HCT116 (cell line): Measurements from ENCODE around the gene TMEM239. TPM values are rescaled to one million over a fixed set of nuclear protein-coding genes. Genes with fewer than 3 reads are reported as not detected.

Experiments
- ATAC-seq: fragments of 200-7000 bp; cut with Tn5 transposase; 2 replicates; pipeline ENCODE4 v1.9.1; 2020; ENCODE audit warnings: mild to moderate bottlenecking, moderate library complexity
- BruUV-seq: library from RNA; stranded (reverse); fragments of 400-500 nt; replicated peaks from 2 replicates; lab custom pipeline; 2021; lab: Mats Ljungman, UMichigan
- CTCF ChIA-PET: fragments of 300-600 bp; sonication (Branson Sonifier 250); formaldehyde crosslinking; loops from one replicate; lab custom pipeline; 2021; ENCODE audit warnings: antibody characterized with exemption; lab: Charles Lee
- POLR2A ChIA-PET: fragments of 300-600, 350-600 bp; sonication (Branson Sonifier 250); formaldehyde crosslinking; loops from one replicate; lab custom pipeline; 2021; ENCODE audit warnings: antibody characterized with exemption; lab: Charles Lee
- RAD21 ChIA-PET, 2 experiments: fragments of 300-600 bp; sonication (Branson Sonifier 250); formaldehyde crosslinking; loops; one replicate each; lab custom pipeline; 2023; ENCODE audit warnings: low total read pairs in 2 of 2; ENCODE audit not compliant: uncharacterized antibody in 2 of 2, unreplicated experiment in 2 of 2, low non-redundant PET in 1 of 2; lab: Charles Lee
- DNase-seq: peaks from one replicate; pipeline ENCODE4 v3.0.0-alpha.2; 2010; ENCODE audit warnings: low read depth, low spot score
- H2AFZ ChIP-seq: fragments of 200-600 bp; shearing (Covaris generic), sonication (generic); 2 replicates; pipeline ENCODE4 v1.6.1; 2017; ENCODE audit warnings: low read depth, mixed run types, mixed read lengths, antibody characterized with exemption, low read length; ENCODE audit not compliant: poor library complexity, severe bottlenecking
- H3K27ac ChIP-seq: 2 replicates; pipeline ENCODE4 v1.5.1; 2012; ENCODE audit warnings: low read depth, low read length
- H3K27me3 ChIP-seq: fragments of 200-600 bp; sonication (generic); 2 replicates; pipeline ENCODE4 v1.6.1; 2016; ENCODE audit warnings: mixed run types, low read length, mixed read lengths; ENCODE audit not compliant: insufficient read depth
- H3K36me3 ChIP-seq, 2 experiments: fragments of 200-500 bp in 1 of 2; fragments of 200-600 bp in 1 of 2; sonication (Bioruptor generic) in 1 of 2; sonication (generic) in 1 of 2; 2 replicates each; pipeline versions ENCODE4 v1.5.1 to v1.6.1; 2014 to 2016; ENCODE audit warnings: low read length in 2 of 2, inconsistent platforms in 1 of 2, mixed read lengths in 1 of 2, mixed run types in 1 of 2; ENCODE audit not compliant: insufficient read depth in 2 of 2, control insufficient read depth in 1 of 2
- H3K4me1 ChIP-seq, 2 experiments: fragments of 200-600 bp in 1 of 2; sonication (generic) in 1 of 2; 2 replicates each; pipeline versions ENCODE4 v1.5.1 to v1.6.1; 2012 to 2017; ENCODE audit warnings: low read length in 2 of 2, inconsistent platforms in 1 of 2, mild to moderate bottlenecking in 1 of 2, mixed read lengths in 1 of 2, mixed run types in 1 of 2, moderate library complexity in 1 of 2; ENCODE audit not compliant: insufficient read depth in 2 of 2, control insufficient read depth in 1 of 2
- H3K4me2 ChIP-seq: fragments of 200-600 bp; sonication (generic); 2 replicates; pipeline ENCODE4 v1.6.1; 2017; ENCODE audit warnings: mixed run types, low read length, mixed read lengths
- H3K4me3 ChIP-seq, 2 experiments: fragments of 200-600 bp in 1 of 2; sonication (generic) in 1 of 2; replicated peaks in 1 of 2; 2 replicates each; pipeline ENCODE4 v1.5.1; 2011 to 2016; ENCODE audit warnings: low read length in 2 of 2, control low read depth in 1 of 2, low read depth in 1 of 2, mild to moderate bottlenecking in 1 of 2, mixed read lengths in 1 of 2, mixed run types in 1 of 2
- H3K79me2 ChIP-seq: fragments of 200-600 bp; sonication (generic); 2 replicates; pipeline ENCODE4 v1.6.1; 2017; ENCODE audit warnings: mild to moderate bottlenecking, mixed run types, low read length, moderate library complexity, mixed read lengths; ENCODE audit not compliant: insufficient read depth
- H3K9ac ChIP-seq: fragments of 200-600 bp; sonication (generic); 2 replicates; pipeline ENCODE4 v1.6.1; 2016; ENCODE audit warnings: low read length, mixed read lengths
- H3K9me2 ChIP-seq: fragments of 200-600 bp; sonication (generic), shearing (Covaris generic); 2 replicates; pipeline ENCODE4 v1.6.1; 2017; ENCODE audit warnings: mixed run types, mild to moderate bottlenecking, moderate library complexity; ENCODE audit not compliant: insufficient read depth
- H3K9me3 ChIP-seq, 2 experiments: fragments of 200-500 bp in 1 of 2; fragments of 200-600 bp in 1 of 2; sonication (Bioruptor generic) in 1 of 2; sonication (generic) in 1 of 2; 2 replicates each; pipeline ENCODE4 v1.6.1; 2014 to 2017; ENCODE audit warnings: low read length in 2 of 2, mixed read lengths in 2 of 2, inconsistent platforms in 1 of 2, low read depth in 1 of 2, mild to moderate bottlenecking in 1 of 2, mixed run types in 1 of 2, moderate library complexity in 1 of 2; ENCODE audit not compliant: control insufficient read depth in 1 of 2, insufficient read depth in 1 of 2
- H4K20me1 ChIP-seq: fragments of 200-600 bp; sonication (generic), shearing (Covaris generic); 2 replicates; pipeline ENCODE4 v1.6.1; 2017; ENCODE audit warnings: mixed run types, mild to moderate bottlenecking, moderate library complexity; ENCODE audit not compliant: insufficient read depth
- EGR1 ChIP-seq: IDR thresholded peaks from 2 replicates; pipeline ENCODE4 v1.6.1; 2012; ENCODE audit warnings: low read depth
- ELF1 ChIP-seq: IDR thresholded peaks from 2 replicates; pipeline ENCODE4 v1.6.1; 2012; ENCODE audit warnings: low read depth, borderline replicate concordance
- TCF7L2 ChIP-seq: IDR thresholded peaks from 2 replicates; pipeline ENCODE4 v1.7.0; 2011; ENCODE audit warnings: borderline replicate concordance, inconsistent platforms; ENCODE audit not compliant: insufficient read depth, insufficient read length; ENCODE audit errors: extremely low read depth
- YY1 ChIP-seq: IDR thresholded peaks from 2 replicates; pipeline ENCODE4 v1.6.1; 2011; ENCODE audit warnings: low read length, low read depth, moderate library complexity, mild to moderate bottlenecking; ENCODE audit not compliant: insufficient replicate concordance; ENCODE audit errors: extremely low read depth
- intact Hi-C: fragments of 100-400 bp; cut with micrococcal nuclease; formaldehyde crosslinking; loops from 2 replicates; pipeline ENCODE4 v1.10.0; 2022
- total RNA-seq: library from RNA; stranded (reverse); gene quantifications from one replicate; pipeline ENCODE4 v1.2.1, GENCODE V29; 2021; ENCODE audit not compliant: unreplicated experiment
- TF ChIP-seq, protein P1 (sequence below): IDR thresholded peaks from 2 replicates; pipeline ENCODE4 v1.6.1; 2011; ENCODE audit warnings: mild to moderate bottlenecking, low read length, moderate library complexity; ENCODE audit not compliant: insufficient replicate concordance; ENCODE audit errors: extremely low read depth
- TF ChIP-seq, protein P2 (sequence below): IDR thresholded peaks from 2 replicates; pipeline ENCODE4 v1.6.1; 2012; ENCODE audit warnings: low read depth
- TF ChIP-seq, protein P3 (sequence below): IDR thresholded peaks from 2 replicates; pipeline ENCODE4 v1.6.1; 2012

Gene TMEM239
- total RNA-seq, 1 experiment from 2014 or later: not detected

DNA sequence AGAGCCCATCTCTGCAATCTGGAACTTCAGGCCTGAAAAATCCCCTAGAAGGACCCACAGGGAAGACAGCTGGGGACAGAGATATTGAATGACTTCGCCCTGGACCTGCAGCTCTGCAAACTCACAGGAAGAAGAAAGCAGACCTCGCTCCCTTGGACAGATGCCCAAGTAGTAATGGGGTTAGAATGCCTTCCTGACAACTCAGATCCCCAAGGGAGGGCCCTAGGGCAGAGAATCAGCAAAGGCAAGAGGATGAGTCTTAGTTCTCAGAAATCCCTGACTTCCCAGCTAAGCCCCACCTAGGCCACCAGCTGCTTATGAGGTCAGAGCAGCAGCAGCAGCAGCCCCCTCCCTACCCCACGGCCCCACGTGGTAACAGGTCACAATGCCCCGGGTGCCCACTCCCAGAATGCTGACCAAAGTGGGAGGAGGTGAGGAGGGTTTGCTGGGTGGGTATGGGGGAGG, 1.5 kb upstream of the TMEM239 start, which contains the start of gene C20orf141:
Gene C20orf141, plus strand, starts transcription at position 401 of the 465 bp plus-strand sequence. CDS start 198 bp downstream, outside the sequence.
- Histone ChIP-seq H3K9ac (no peak within 1 kb of the TSS), H3K4me3 (no peak within 1 kb of the TSS), H3K79me2 (no peaks in the 10 kb centered on the region), H3K9me3 (peaks cover 4 to 9% of the 10 kb centered on the region in 2 experiments; a peak in 1 of 4 replicates), H3K36me3 (no peaks in the 10 kb centered on the region), H4K20me1 (no peaks in the 10 kb centered on the region), H3K4me1 (peaks cover 0 to 16% of the 10 kb centered on the region in 2 experiments; a peak in 1 of 4 replicates), H3K9me2 (no peaks in the 10 kb centered on the region)
- DNase-seq: no peak
- BruUV-seq: no TSS peak
- intact Hi-C loops: no loop called here
- ChIA-PET POLR2A (no interaction called here), RAD21 (no interaction called here)
- TF ChIP-seq EGR1 (no peak), YY1 (no peak), ELF1 (no peak), TCF7L2 (no peak)
- TF ChIP-seq, protein P1, sequence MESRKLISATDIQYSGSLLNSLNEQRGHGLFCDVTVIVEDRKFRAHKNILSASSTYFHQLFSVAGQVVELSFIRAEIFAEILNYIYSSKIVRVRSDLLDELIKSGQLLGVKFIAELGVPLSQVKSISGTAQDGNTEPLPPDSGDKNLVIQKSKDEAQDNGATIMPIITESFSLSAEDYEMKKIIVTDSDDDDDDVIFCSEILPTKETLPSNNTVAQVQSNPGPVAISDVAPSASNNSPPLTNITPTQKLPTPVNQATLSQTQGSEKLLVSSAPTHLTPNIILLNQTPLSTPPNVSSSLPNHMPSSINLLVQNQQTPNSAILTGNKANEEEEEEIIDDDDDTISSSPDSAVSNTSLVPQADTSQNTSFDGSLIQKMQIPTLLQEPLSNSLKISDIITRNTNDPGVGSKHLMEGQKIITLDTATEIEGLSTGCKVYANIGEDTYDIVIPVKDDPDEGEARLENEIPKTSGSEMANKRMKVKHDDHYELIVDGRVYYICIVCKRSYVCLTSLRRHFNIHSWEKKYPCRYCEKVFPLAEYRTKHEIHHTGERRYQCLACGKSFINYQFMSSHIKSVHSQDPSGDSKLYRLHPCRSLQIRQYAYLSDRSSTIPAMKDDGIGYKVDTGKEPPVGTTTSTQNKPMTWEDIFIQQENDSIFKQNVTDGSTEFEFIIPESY: no peak
- TF ChIP-seq, protein P2, sequence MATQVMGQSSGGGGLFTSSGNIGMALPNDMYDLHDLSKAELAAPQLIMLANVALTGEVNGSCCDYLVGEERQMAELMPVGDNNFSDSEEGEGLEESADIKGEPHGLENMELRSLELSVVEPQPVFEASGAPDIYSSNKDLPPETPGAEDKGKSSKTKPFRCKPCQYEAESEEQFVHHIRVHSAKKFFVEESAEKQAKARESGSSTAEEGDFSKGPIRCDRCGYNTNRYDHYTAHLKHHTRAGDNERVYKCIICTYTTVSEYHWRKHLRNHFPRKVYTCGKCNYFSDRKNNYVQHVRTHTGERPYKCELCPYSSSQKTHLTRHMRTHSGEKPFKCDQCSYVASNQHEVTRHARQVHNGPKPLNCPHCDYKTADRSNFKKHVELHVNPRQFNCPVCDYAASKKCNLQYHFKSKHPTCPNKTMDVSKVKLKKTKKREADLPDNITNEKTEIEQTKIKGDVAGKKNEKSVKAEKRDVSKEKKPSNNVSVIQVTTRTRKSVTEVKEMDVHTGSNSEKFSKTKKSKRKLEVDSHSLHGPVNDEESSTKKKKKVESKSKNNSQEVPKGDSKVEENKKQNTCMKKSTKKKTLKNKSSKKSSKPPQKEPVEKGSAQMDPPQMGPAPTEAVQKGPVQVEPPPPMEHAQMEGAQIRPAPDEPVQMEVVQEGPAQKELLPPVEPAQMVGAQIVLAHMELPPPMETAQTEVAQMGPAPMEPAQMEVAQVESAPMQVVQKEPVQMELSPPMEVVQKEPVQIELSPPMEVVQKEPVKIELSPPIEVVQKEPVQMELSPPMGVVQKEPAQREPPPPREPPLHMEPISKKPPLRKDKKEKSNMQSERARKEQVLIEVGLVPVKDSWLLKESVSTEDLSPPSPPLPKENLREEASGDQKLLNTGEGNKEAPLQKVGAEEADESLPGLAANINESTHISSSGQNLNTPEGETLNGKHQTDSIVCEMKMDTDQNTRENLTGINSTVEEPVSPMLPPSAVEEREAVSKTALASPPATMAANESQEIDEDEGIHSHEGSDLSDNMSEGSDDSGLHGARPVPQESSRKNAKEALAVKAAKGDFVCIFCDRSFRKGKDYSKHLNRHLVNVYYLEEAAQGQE: no peak
- TF ChIP-seq, protein P3, sequence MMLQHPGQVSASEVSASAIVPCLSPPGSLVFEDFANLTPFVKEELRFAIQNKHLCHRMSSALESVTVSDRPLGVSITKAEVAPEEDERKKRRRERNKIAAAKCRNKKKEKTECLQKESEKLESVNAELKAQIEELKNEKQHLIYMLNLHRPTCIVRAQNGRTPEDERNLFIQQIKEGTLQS: no peak
- TF ChIP-seq, all 23 proteins: peak for 0
- Histone ChIP-seq H3K27me3 (no peaks in the 10 kb centered on the region), H2AFZ (no peak within 1 kb of the TSS), H3K27ac (no peak within 1 kb of the TSS), H3K4me2 (peak within 1 kb of the TSS; percentile 23)
- CTCF ChIA-PET: no interaction called here
- 0 out of 2 replicates have a peak, but pooled peaks have one; percentile 21 for ATAC-seq
